NOMO-1 treated with DMSO at 0.1 percent for 48 hours (cell line): Measurements from ENCODE around the gene CDC42EP3.
A peak's percentile ranks its signal among the peaks of the same experiment; 100 is the strongest.

Source experiments
- DNase-seq: peaks from one replicate; lab custom pipeline; 2025; ENCODE audit not compliant: unreplicated experiment; lab: John Stamatoyannopoulos, UW

CDC42EP3 gene

GRCh38 chr2:37656512-37657423 lies 14.7 kb downstream of the CDC42EP3 start:
- DNase-seq: no peak

- DNase-seq: no peak
Observed at GRCh38 chr2:37654932-37655841, 16.3 kb downstream of the CDC42EP3 start.

DNA sequence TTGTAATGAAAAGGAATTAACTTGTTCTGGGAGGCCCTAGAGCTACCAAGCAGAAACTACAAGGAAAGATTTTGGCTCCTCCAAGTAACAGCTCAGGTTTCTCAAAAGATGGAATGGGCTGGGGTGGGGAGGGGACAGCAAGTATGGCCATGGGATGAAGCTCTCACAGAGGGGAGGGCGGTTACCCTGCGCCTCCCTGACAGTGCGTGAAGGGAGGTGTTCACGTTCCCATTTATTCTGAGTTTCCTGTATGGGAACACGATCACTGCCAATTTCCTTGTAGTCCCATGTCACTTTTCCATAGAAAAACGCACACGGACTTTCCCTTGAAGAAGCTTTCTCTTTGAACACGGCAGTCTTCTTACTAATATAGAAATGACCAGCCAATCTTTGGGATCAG lies 17.0 kb downstream of the CDC42EP3 start:
- no peak for DNase-seq

DNA sequence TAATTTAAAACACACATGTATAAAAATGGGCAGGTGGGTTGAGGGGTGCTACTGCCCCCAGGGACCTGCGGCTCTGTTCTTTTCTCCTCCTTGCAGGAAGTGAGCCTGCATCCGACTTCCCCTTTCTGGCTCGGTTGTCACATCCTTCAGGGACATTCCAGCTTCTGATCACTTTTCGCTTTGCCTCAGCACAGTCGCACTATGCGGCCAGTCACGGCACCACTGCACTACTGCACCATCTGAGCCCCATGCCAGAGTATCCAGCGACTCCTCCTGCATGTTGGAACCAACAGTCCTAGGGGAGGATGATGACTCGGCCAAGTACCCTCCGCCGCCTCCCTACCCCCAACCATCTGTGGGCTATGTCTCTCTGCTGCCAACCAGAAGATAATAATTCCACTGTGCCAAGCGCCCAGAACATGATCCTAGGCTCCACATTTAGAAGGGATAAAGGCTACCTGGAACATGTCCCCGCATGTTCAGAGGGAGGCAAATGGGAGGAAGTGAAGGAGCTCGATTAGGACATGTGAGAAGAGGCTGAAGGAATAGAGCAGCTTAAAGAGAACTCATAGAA lies 17.6 kb downstream of the CDC42EP3 start:
- peak; percentile 59 for DNase-seq

- DNase-seq: no peak
Observed at GRCh38 chr2:37653093-37653492, 18.3 kb downstream of the CDC42EP3 start.

GRCh38 chr2:37652199-37652640 lies 19.2 kb downstream of the CDC42EP3 start:
- DNase-seq: no peak

DNA sequence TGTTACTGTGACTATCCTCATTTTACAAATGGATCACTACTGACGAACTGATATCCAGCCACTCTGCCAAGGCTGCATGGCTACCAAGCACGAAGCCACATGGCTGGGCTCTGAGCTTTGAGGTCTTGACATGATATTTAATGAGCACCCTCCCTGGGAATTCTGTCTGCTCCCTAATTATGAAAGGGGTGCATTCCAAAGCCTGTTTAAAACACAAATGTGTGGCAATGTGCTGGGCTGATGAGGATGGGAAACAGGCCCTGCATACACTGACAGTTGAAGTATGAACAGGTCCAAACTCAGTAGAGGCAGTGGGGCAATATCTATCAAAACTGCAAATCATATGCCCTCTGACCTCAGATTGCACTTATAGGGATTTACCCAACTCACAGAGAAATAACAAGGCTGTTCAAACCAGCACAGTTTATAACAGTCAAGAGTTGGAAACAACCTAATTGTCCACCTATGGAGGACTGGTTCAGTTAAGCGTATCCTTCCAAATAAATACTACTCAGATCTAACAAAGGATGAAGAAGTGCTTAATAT lies 20.8 kb downstream of the CDC42EP3 start:
- DNase-seq: no peak

DNA sequence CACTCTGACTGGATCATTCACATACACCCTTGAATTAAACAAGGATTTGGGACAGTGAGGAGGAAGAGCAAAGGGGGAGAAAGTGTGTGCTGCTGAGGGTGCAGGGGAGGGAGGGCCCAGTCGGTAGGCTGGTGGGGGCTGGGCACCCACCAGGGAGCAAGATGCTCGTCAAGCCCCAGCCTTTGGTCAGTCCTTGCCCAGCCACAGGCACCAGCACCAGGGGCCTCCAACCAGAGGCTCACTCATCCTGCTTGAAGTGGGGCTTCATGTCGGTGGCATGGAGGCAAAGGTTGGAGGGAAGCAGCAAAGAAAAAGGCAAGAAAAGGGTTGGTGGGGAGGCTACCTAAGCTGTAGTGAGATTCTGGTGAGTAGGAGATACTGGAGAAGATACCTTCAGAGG lies 21.9 kb downstream of the CDC42EP3 start:
- DNase-seq: no peak

DNA sequence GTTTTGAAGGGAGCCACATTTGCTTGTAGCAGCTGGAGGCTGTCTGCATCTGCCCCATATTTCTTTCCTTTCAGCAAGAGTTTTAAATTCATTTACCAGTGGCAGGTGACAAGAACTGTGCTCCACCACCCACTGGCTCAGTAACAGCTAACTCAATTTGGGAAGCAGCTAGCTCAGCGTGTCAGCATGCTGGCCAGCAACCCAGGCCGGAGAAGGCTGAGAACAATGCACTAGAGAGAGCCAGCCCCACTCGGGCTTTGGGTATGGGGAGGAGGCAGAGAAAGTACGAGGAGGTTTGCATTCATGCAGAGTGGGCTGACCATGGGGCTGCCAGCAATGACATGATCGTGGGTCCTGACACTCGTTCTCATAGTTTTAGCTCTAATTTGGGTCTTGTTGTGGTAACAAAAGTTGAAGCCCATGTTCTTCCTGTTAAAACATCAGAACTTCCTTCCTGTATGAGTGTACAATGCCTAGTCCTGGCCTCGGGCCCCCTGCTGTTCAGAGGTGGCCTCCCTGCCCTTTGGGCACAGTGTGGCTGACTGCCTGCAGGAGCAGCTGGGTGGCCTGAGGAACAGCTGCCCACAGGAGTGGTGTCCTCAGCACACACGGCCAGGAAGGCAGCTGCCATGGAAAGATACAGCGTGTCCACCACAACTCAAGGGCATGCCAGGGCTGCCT lies 23.0 kb downstream of the CDC42EP3 start:
- peak; percentile 48 for DNase-seq

DNA sequence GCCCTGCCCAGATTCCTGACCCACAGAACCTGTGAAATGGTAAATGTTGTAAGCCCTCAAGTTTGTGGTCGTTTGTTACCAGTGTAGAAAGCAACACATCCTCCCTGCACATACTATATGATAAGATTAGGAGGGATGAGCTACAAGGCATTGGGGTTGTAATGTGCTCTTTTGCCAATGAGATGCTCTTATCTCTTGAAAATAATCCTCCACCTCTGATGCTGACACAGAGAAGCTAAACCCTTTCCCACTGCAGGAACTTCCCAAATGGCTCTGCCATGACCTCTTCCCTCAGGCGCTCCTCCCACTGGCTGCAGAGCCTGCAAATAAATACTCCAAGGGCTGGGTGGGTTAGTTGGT lies 23.5 kb downstream of the CDC42EP3 start:
- no peak for DNase-seq

- DNase-seq: no peak
Observed at GRCh38 chr2:37645836-37646235, 25.6 kb downstream of the CDC42EP3 start.

- peak; percentile 56 for DNase-seq
Observed at GRCh38 chr2:37645362-37645761, 26.1 kb downstream of the CDC42EP3 start.

- DNase-seq: no peak
Observed at GRCh38 chr2:37644191-37644590, 27.3 kb downstream of the CDC42EP3 start.

DNA sequence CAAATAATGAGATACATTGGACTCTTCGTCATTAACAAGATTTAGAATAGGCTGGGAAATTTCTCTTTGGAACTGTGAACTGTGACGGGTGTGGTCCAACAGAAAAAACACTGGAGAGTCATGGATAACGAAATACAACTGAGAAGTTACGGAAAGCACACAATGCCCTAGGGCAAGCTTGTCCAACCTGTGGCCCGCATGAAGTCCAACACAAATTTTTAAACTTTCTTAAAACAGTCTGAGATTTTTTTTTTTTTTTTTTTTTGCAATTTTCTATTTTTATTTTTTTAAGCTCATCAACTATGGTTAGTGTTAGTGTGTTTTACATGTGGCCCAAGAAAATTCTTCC lies 27.7 kb downstream of the CDC42EP3 start:
- DNase-seq: no peak

DNA sequence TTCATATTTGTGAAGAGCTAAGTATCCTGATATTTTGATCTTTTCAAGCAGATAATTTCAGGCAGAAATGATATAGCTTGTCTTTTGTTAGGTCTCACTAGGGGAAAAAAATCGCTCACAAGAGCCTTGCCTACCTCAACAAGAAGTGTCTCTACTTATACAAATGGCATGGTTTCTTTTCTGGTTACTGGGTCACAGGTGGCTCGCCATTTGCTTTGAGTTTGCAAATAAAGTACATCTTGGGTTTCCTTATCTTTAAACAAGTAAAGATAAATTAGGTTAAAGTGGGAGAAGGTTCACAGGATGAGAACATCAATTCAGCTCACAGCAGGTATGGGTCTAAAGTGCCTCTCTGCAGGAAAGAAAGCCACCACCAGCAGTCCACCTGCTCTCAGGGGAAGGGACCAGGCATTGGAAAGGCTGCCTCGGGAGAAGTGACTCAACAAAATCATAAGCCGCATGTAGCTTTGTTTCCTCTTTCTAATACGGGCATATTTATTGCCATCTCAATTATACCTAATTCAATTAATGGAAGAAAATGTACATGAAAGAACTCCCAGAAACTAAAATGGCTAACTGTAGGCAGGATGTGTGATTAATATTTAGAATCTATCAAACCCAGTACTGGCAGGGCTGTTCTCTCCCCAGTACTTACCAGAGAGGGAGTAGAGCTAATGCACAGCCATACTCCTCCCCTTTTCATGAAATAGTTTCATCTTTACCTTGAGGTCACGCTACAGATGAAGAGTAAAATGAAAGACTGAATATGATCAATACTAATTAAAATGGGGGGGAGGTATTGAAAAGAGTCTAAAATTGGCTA lies 28.3 kb downstream of the CDC42EP3 start:
- peak; percentile 46 for DNase-seq

DNA sequence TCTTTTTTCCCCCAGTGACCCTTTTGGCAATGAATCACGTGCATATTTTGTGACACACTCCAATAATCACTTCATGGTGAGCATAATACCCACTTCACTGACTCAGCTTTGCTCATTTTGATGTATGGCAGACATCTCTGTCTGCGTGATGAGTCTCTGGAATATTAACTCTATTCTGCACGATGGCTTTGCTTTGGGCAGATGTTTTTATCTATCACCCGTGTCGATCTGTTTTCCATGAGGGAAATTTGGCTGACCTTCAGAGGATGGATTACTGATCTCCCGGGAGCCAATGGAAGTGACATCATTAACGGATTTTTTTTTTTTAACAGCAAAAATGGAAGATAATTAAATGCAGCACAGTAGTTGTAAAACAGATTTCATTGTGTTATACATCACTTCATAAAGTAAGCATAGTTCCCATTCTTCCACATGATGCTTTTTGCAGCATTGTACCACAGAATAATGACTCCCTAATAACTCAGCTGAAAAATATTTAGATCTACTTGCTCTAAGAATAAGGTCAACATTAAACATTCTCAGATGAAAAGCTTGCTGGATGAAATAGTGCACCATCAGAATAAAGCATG lies 29.8 kb downstream of the CDC42EP3 start:
- no peak for DNase-seq

DNA sequence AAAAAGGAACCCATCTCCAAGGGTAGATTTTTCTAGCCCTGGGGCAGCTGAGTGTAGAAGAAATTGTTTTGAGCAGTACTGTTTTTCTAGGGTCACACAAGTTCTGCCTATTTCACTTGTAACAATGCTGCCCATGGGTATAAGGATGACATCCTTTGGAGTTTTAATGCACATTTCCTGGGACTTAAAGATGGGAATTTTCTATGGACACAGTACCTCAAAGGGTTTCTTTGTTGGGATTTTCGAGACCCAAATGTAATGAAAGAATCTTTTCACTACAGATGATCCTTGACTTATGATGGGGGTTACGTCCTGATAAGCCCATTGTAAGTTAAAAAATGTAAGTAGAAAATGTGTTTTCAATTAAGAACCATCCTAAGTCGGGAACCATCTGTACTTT lies 31.8 kb downstream of the CDC42EP3 start:
- no peak for DNase-seq

GRCh38 chr2:37638973-37639372 lies 32.5 kb downstream of the CDC42EP3 start:
- DNase-seq: no peak

DNA sequence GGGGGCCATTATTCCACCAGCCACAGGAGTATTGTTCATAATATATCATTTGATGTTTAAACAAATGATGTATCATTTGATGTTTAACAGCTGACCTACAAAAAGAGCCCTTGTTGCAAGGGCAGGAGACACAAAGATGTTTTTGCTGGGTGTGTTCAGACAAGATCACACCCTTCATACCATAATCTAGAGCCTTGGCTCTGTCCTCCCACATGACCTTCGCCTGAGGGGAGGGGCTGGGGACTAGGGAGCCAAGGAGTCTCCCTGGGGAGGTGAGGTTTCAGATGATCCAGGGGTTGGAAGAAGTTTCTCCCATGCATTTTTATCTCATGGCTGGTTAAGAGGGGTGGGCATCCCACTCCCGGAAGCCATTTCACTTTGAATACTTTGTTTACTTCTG lies 33.5 kb downstream of the CDC42EP3 start:
- DNase-seq: no peak
